Thyroid gland (tissue), 4 donors: ENCODE measurements around the gene BZW1.

Experiments
- POLR2A ChIP-seq, 2 donors: fragments of 450-650 bp; IDR thresholded peaks; one replicate each; pipeline ENCODE4 v1.6.1; 2017; ENCODE audit warnings: antibody characterized with exemption in 2 of 2, mild to moderate bottlenecking in 2 of 2, moderate library complexity in 1 of 2
- TF ChIP-seq, protein P1 (sequence below), 6 experiments: fragments of 200-600 bp in 3 of 6; fragments of 450-650 bp in 3 of 6; sonication (generic) in 3 of 6; IDR thresholded peaks; one replicate each; pipeline ENCODE4 v1.5.1; 2016 to 2019; ENCODE audit warnings: antibody characterized with exemption in 6 of 6, mild to moderate bottlenecking in 2 of 6, inconsistent platforms in 1 of 6, moderate library complexity in 1 of 6

DNA sequence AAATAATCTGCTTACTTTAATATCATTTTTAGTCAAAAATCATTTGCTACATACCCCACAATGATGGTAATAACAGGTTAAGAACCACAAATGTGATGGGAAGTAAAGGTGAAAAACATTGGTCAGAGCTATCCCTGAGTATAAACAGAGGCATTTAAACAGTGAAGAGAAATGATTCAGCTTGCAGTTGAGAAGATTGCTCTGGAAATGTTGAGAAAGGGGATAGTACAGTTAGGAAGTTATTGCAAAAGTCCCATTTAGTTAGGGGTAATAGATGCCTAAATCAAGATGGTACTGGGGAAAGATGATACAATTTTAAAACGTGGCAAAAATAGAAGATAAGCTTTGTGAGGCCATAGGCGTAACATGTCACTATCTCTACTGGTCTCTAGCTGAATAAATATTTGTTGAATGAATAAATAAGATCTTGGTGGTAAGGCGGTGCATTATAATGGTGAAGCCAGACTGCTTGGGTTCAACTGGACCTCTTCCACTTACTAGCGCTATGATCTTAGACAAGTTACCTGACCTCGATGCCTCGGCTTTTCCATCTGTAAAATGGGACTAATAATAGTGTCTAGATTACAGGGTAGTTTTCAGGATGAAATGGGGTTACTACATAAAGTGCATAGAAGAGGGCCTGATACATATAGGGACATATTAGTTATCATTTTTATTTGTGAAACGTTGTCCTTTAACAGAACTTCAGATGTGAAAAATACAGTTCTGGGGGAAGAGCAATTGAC is 2.0 kb upstream of the BZW1 start:
- TF ChIP-seq, protein P1, sequence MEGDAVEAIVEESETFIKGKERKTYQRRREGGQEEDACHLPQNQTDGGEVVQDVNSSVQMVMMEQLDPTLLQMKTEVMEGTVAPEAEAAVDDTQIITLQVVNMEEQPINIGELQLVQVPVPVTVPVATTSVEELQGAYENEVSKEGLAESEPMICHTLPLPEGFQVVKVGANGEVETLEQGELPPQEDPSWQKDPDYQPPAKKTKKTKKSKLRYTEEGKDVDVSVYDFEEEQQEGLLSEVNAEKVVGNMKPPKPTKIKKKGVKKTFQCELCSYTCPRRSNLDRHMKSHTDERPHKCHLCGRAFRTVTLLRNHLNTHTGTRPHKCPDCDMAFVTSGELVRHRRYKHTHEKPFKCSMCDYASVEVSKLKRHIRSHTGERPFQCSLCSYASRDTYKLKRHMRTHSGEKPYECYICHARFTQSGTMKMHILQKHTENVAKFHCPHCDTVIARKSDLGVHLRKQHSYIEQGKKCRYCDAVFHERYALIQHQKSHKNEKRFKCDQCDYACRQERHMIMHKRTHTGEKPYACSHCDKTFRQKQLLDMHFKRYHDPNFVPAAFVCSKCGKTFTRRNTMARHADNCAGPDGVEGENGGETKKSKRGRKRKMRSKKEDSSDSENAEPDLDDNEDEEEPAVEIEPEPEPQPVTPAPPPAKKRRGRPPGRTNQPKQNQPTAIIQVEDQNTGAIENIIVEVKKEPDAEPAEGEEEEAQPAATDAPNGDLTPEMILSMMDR (IDR thresholded peaks at IDR 0.05), result no peak
- no peak for TF ChIP-seq POLR2A (IDR thresholded peaks at IDR 0.05)
